Osteocyte (in vitro differentiated cells): Measurements from ENCODE around the gene TSPAN10. TPM values are rescaled to one million over a fixed set of nuclear protein-coding genes. Genes with fewer than 3 reads are reported as not detected.

Source experiments
- DNase-seq: peaks from one replicate; pipeline ENCODE4 v3.0.0; 2021; ENCODE audit warnings: mixed read lengths; ENCODE audit not compliant: unreplicated experiment; ENCODE audit errors: extremely low spot score
- H3K27ac Mint-ChIP-seq: one replicate; pipeline ENCODE4 v1.8.0; 2021; ENCODE audit warnings: mild to moderate bottlenecking, mixed read lengths; ENCODE audit not compliant: unreplicated experiment
- H3K27me3 Mint-ChIP-seq: one replicate; pipeline ENCODE4 v1.8.0; 2021; ENCODE audit warnings: mixed read lengths; ENCODE audit not compliant: unreplicated experiment
- H3K36me3 Mint-ChIP-seq: one replicate; pipeline ENCODE4 v1.8.0; 2021; ENCODE audit warnings: mixed read lengths; ENCODE audit not compliant: unreplicated experiment
- H3K4me1 Mint-ChIP-seq: one replicate; pipeline ENCODE4 v1.8.0; 2021; ENCODE audit warnings: mixed read lengths; ENCODE audit not compliant: unreplicated experiment
- H3K4me3 Mint-ChIP-seq: one replicate; pipeline ENCODE4 v1.8.0; 2021; ENCODE audit warnings: mild to moderate bottlenecking, moderate library complexity, mixed read lengths; ENCODE audit not compliant: unreplicated experiment
- H3K9me3 Mint-ChIP-seq: one replicate; pipeline ENCODE4 v1.8.0; 2021; ENCODE audit warnings: mixed read lengths; ENCODE audit not compliant: unreplicated experiment
- total RNA-seq: library from RNA; stranded (reverse); gene quantifications from 2 replicates; pipeline ENCODE4 v1.2.1, GENCODE V29; 2021
- TF ChIP-seq, protein P1 (sequence below): fragments of 200-600 bp; sonication (generic); IDR thresholded peaks from 2 replicates; pipeline ENCODE4 v1.5.0; 2021; ENCODE audit warnings: antibody characterized with exemption, mild to moderate bottlenecking, moderate library complexity

TSPAN10 gene
- total RNA-seq, 1 donor from 2014 or later: 1.6 TPM

DNA sequence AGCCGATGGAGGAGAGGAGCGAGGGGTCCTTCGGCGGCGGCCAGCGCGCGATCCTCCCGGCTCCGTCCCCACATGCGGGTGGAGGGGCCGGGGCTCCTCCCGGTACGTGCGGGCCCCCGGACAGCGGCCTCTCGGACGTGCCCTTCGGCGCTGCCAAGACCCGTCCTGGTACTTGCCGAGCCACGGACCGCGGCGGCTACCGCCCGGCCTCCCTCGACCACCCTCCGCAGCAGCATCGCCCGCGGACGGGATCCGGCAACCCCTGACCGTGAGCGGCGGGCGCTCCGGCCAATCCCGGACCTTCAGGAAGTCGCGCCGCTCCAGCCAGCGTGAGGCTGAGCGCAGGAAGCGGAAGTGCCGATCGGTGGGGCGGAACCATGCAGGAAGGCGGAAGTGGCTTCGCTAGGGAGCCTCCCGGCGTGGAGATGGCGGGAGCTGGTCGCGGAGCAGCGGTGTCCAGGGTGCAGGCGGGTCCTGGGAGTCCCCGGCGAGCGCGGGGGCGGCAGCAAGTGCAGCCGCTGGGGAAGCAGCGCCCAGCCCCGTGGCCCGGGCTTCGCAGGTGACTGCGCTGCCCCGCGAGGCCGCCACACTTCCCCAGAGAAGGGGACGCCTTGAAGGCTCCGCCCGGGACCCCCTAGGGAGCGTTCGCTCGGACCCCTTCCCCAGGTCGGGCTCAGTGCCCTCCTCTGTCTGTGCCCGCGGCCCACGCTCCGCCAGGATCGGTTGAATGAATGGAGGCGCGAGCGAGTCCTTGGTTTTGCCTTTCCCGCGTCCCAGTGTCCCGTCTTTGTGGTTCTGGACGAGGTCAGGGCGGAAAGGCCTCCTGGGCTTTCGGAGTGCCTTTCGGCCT, 29.6 kb downstream of the TSPAN10 start, which contains the start of the genes CCDC137 and OXLD1:
TSS of gene CCDC137 (plus strand) at position 396 of the 850 bp plus-strand sequence. CDS start at position 426, 30 bp downstream.
TSS of gene OXLD1 (minus strand) at position 264 of the 850 bp plus-strand sequence. CDS start at position 236, 28 bp downstream.
- Mint-ChIP-seq H3K27me3 (no peaks in the 10 kb centered on the region), H3K36me3 (peaks cover 9% of the 10 kb centered on the region), H3K4me1 (peaks cover 17% of the 10 kb centered on the region), H3K4me3 (peak within 1 kb of the TSS; percentile 93), H3K27ac (peak within 1 kb of the TSS; percentile 91), H3K9me3 (no peaks in the 10 kb centered on the region)
- peak; percentile 98 for DNase-seq
- TF ChIP-seq, protein P1, sequence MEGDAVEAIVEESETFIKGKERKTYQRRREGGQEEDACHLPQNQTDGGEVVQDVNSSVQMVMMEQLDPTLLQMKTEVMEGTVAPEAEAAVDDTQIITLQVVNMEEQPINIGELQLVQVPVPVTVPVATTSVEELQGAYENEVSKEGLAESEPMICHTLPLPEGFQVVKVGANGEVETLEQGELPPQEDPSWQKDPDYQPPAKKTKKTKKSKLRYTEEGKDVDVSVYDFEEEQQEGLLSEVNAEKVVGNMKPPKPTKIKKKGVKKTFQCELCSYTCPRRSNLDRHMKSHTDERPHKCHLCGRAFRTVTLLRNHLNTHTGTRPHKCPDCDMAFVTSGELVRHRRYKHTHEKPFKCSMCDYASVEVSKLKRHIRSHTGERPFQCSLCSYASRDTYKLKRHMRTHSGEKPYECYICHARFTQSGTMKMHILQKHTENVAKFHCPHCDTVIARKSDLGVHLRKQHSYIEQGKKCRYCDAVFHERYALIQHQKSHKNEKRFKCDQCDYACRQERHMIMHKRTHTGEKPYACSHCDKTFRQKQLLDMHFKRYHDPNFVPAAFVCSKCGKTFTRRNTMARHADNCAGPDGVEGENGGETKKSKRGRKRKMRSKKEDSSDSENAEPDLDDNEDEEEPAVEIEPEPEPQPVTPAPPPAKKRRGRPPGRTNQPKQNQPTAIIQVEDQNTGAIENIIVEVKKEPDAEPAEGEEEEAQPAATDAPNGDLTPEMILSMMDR: no peak

DNA sequence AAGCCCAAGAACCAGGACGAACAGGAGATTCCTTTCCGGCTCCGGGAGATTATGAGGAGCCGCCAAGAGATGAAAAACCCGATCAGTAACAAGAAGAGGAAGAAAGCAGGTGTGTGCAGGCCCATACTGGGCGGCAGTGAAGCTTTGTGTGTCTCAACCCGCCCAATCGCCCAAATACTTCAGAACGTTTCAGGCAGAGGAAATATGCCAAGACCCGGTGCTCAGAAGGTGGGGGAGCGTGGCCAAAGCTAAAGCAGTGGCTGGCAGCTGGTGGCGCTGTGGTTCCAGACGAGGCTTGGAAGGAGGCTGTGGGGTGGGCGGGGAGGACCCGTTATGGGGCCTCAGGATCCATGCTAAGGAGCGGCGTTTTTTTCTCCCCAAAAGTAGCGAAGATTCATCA, 30.8 kb downstream of the TSPAN10 start:
- Mint-ChIP-seq H3K27ac (peak overlapping the region; percentile 27), H3K9me3 (no peaks in the 10 kb centered on the region), H3K4me1 (peaks cover 17% of the 10 kb centered on the region), H3K36me3 (peaks cover 13% of the 10 kb centered on the region), H3K4me3 (peak overlapping the region; percentile 93), H3K27me3 (no peaks in the 10 kb centered on the region)
- DNase-seq: no peak
- TF ChIP-seq, protein P1: no peak

DNA sequence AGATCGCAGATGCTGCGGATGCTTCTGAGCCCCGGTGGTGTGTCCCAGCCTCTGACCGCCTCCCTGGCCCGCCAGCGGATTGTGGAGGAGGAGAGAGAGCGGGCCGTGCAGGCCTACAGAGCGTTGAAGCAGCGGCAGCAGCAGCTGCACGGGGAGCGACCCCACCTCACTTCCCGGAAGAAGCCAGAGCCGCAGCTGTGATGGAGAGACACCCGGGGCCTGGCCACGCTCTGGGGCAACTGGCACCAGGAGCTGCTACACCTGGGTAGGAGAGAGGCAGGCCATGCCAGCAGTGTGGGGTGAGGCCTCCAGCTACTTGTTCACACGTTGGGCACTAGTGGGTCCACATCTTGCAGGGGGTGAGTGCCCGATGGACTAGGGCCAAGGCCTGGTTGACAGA, 35.5 kb downstream of the TSPAN10 start:
- H3K36me3 Mint-ChIP-seq: peaks cover 16% of the 10 kb centered on the region
- H3K4me1 Mint-ChIP-seq: peaks cover 9% of the 10 kb centered on the region
- TF ChIP-seq, protein P1: no peak
- H3K27ac Mint-ChIP-seq: no peak overlapping the region
- no peaks in the 10 kb centered on the region for H3K9me3 Mint-ChIP-seq
- H3K27me3 Mint-ChIP-seq: no peaks in the 10 kb centered on the region
- no peak for DNase-seq
- no peak overlapping the region for H3K4me3 Mint-ChIP-seq

DNA sequence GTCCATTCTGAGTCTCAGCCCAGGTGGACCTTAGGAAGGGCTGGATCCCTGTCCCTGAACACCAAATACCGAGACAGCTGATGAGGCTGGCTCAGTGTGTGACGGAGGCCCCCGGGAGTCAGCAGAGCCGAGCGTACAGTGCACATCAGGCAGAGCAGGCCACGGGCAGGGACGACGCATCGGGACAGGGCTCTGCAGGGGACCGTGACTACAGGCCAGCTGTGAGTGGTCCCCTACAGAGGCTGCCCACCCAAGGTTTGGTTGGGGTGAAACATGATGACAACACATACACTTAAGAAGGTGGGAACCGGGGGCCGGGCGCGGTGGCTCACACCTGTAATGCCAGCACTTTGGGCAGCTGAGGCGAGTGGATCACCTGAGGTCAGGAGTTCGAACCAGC, 36.0 kb downstream of the TSPAN10 start:
- Mint-ChIP-seq H3K27ac (no peak overlapping the region), H3K27me3 (no peaks in the 10 kb centered on the region), H3K9me3 (no peaks in the 10 kb centered on the region), H3K4me1 (peaks cover 4% of the 10 kb centered on the region), H3K4me3 (no peak overlapping the region), H3K36me3 (peaks cover 15% of the 10 kb centered on the region)
- TF ChIP-seq, protein P1: no peak
- DNase-seq: no peak

DNA sequence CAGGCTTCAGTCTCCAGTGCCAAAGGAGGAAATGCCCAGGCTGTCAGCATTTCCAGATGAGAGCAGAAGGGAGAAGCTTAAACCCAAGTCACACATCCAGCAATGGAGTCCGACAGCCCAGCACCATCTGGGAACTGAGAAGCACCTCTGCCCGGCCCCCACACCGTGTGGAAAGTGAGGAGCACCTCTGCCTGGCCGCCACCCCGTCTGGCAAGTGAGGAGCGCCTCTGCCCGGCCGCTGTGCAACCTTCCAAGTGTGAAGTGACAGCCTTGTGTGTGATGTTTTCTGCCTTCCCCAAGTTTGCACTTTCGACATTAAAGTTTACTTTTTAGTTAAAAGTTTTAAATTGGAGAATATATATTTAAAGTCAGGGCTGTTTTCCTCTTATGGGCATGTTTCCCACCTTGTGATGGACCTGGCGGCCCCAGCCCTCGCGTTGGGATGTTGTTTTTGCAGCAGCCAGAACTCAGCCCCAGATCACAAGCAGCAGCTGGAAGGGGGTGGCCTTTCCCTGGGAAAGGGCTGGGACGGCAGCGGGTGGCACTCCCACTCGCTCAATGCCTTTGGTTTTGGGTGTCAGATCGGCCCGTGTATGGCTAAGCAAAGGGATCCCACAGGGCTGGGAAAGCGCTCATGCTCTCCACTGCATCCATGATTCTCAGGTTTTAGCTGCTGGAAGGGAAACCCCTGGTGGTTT, 36.7 kb downstream of the TSPAN10 start:
- Mint-ChIP-seq H3K4me3 (no peak overlapping the region), H3K4me1 (peaks cover 4% of the 10 kb centered on the region), H3K9me3 (no peaks in the 10 kb centered on the region), H3K27ac (no peak overlapping the region), H3K27me3 (no peaks in the 10 kb centered on the region), H3K36me3 (peaks cover 13% of the 10 kb centered on the region)
- TF ChIP-seq, protein P1: no peak
- DNase-seq: no peak
